Right kidney (tissue), 1 donor: Measurements from ENCODE around the gene LGALS12.
"Not testable (repeated sequence)": the region's sequence is repeated elsewhere in the genome, so short reads cannot be mapped to it uniquely, and the experiment has no call there.

Source experiments
- DNase-seq: peaks from one replicate; pipeline ENCODE4 v3.0.0-alpha.2; 2016

The LGALS12 gene

DNA sequence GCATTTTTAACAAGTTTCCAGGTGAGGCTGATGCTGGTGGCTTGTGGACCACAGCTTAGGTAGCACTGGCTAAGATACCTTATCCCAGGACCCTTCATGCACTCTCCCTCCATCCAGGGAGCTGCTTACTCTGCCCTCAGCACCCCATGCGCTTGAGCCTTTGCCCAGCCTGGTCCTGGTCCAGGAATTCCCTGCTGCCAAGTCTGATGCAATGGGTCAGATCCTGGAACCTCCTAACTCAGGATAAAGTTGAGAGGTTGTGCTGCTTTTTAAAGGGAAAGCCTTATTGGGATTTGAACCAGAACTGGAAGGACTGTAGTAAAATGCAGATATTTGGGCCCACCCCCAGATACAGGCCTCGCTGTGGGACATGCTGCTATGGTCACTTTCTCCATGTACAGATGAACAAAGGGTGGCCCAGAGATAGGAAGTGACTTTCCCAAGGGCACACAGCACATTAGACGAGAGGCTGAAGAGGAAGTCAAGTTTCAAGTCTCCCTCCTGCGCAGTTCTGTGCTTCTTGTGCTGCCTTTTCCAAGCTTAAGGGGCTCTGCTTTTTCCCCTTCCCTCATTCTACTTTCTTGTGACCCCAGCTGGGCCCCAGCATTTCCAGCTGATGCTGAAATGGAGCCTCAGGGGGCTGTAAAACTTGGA, 824 bp upstream of the LGALS12 start:
- DNase-seq, result no peak

DNA sequence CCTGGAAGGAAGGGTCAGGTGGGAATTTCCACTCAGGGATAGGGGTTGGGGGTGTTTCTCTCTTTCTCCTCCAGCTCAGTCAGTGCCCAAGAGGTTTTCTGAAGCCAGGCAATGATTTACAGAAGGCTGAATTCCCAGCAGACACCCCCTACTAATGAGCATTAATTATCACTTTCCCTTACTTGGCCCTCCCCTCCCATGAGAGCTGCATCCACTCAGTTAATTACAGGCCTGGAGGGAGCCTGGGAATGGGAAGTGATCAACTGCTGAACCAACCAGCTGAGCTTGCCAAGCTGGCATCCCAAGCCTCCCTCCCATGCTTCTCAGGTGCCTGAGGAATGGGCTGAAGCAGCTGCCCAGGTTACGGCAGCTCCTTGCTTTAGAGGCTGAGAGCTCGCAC, 992 bp downstream of the LGALS12 start:
- no peak for DNase-seq

- DNase-seq, result no peak
These were observed 1.6 kb downstream of the LGALS12 start for GRCh38 chr11:63507511-63507910.

DNA sequence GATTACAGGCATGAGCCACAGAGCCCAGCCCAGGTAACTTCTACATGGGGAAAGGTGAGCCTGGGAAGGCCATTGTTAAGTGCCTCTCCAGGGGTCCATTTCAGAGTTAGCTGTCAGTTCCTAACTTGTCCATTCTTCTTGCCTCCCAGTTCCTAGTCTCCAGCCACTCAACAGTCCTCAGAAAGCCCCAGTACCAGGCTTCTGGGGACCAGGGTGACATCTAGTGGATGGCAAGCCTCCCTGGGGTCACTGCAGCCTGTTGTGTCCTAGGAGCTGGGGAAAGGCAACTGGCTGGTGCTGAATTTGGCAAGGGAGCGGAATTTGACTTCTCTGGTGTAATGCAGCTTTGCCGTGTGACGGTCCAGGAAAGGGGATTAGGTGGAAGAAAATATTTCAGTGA, 2.1 kb downstream of the LGALS12 start:
- no peak for DNase-seq

DNA sequence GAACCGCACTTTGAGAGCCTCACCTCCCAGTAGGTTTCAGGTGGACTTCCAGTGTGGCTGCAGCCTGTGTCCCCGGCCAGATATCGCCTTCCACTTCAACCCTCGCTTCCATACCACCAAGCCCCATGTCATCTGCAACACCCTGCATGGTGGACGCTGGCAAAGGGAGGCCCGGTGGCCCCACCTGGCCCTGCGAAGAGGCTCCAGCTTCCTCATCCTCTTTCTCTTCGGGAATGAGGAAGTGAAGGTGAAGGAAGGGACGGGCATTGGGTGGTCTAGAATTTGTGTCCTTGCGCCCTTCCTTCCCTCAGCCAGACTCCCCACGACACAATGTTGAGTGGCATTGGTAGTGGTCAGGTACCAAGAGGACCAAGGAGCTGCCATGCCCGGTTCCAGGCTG, 2.9 kb downstream of the LGALS12 start:
- DNase-seq, result no peak

GRCh38 chr11:63510360-63511047, 4.6 kb downstream of the LGALS12 start:
- no peak for DNase-seq

DNA sequence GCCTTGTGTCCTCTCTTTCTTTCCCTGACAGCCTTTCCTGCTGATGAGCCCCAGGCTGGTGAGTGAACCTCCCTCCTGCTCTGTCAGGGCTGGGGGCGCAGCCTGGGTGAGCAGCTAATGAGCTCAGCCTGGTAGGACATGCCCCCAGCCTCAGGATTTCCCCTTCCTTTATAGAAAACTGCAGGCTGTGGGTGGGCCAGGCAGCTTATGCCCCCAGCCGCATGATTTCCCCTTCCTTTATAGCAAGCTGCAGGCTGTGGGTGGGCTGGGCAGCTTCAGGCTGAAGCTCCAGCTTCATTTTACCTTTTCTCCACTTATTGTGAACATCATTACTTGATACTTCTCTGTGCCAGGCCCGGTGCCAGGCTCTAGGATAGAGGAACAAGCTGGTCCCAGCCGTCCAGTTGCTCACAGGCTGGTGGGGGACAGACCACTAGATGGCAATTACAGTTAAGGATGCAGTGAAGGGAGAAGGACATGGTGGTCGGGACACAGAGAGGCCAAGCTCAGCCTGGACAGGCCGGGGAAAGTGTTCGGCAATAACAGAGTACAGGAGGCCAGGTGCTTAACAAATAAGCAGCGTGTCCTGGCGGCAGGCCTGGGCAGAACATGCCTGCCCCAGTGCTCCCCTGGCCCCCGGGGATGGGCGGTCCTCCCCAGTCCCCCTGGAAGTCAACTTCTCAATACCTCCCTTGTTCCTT, 5.3 kb downstream of the LGALS12 start:
- DNase-seq, result no peak

DNA sequence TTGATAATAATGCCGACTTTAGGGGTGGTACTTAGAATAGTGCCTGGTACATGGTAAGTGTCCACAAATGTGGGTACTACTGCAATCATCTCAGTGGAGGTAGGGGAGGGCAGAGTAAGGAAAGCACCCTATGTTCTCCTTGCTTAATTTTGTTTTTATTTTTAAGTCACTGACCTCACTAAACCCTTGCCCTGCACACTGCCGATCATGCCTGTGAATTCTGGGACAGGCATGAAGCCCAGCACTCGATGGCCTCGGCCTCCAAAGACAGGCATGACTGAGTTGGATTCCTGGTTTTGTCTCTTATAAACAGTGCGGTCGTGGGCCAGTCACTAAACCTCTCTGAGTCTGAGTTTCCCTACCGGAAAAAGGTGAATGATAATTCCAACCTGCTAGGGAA, 6.9 kb downstream of the LGALS12 start:
- no peak for DNase-seq

- DNase-seq, result no peak
These were observed 10.2 kb downstream of the LGALS12 start for GRCh38 chr11:63516109-63516508.

- DNase-seq, result no peak
These were observed 11.3 kb downstream of the LGALS12 start for GRCh38 chr11:63517156-63517555.

- DNase-seq, result no peak
These were observed 12.7 kb downstream of the LGALS12 start for GRCh38 chr11:63518548-63518947.

DNA sequence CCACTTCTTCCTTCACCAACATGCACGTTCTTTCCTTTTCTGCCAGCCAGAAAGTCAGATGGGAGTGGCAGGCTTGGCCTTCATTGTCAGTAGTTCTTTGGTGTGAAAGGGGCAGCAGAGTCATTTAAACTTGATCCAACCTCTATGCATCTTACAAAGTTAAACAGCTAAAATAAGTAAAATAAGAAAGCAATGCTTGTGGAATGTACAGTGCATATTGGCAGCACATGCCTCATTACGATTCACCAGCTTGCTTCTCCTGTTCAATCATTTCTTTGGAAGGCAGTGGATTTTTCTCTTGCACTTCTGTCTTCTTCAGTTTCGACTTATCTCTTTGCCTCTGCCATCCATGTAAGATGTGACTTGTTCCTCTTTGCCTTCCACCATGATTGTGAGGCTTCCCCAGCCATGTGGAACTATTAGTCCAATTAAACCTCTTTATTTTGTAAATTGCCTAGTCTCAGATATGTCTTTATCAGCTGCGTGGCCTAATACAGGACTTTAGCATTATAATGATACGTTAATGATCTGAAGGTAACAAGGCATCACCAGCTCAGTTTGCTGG, 14.8 kb downstream of the LGALS12 start:
- DNase-seq, result no peak

- no peak for DNase-seq
These were observed 16.0 kb downstream of the LGALS12 start for GRCh38 chr11:63521896-63522295.

- DNase-seq, result no peak
These were observed 17.3 kb downstream of the LGALS12 start for GRCh38 chr11:63523151-63523550.

DNA sequence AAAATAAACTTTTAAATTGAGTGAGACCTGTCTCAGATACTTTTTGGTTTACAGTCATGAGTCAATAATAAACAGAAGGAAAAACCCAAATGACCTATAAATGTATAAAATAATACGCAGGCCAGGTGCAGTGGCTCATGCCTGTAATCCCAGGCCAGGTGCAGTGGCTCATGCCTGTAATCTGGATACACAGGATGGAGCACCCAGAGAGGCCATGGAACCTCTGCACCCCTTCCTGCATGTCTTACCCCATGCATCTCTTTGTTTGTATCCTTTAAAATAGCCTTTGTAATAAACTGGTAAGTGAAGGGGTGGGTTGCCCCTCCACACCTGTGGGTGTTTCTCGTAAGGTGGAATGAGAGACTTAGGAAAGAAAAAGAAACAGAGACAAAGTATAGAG, 21.8 kb downstream of the LGALS12 start:
- DNase-seq, result no peak

DNA sequence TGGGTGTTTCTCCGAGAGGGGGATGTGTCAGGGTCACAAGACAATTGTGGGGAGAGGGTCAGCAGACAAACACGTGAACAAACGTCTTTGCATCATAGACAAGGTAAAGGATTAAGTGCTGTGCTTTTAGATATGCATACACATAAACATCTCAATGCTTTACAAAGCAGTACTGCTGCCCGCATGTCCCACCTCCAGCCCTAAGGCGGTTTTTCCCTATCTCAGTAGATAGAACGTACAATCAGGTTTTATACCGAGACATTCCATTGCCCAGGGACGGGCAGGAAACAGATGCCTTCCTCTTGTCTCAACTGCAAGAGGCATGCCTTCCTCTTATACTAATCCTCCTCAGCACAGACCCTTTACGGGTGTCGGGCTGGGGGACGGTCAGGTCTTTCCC, 22.3 kb downstream of the LGALS12 start:
- DNase-seq, result not testable (repeated sequence)

- not testable (repeated sequence) for DNase-seq
These were observed 22.9 kb downstream of the LGALS12 start for GRCh38 chr11:63528729-63529278.

DNA sequence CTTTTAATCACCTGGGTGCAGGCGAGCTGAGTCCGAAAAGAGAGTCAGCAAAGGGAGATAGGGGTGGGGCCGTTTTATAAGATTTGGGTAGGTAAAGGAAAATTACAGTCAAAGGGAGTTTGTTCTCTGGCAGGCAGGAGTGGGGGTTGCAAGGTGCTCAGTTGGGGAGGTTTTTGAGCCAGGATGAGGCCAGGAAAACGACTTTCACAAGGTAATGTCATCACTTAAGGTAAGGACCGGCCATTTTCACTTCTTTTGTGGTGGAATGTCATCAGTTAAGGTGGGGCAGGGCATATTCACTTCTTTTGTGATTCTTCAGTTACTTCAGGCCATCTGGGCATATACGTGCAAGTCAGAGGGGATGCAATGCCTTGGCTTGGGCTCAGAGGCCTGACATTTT, 23.5 kb downstream of the LGALS12 start:
- DNase-seq, result not testable (repeated sequence)

- DNase-seq, result no peak
These were observed 24.1 kb downstream of the LGALS12 start for GRCh38 chr11:63530021-63530420.

- DNase-seq, result not testable (repeated sequence)
These were observed 25.3 kb downstream of the LGALS12 start for GRCh38 chr11:63531074-63531792.

GRCh38 chr11:63532117-63532516, 26.2 kb downstream of the LGALS12 start:
- DNase-seq, result no peak

DNA sequence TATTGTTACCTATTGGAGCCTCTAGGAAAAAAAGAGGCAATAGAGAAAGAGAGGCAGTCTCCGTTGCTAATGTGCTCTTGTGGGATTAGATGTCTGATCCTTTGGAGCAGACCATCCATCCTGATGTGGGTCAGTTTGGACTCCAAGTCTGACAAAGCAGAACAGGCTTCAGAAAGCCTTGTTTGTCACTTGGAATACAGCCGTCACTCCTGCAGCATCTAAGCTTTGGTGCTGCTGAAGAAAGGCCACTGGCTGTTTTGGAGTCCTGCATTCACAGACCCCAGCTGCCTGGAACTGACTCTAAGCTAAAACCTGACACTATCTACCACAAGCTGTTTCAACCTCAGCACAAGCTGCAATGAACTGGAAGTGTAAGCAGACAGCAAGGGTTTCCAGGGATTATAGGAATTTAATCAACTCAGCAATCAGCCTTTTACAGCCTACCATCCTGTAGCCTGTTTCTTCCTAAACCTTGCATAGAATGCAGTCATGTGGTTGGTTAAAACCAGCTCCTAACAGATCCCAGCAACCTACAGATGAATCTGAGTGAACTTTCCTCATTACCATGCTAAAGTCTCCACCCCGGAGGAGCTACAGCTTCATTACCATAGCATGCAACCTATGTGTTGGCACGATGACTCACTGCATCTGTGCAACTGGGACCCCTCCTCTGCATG, 27.1 kb downstream of the LGALS12 start:
- no peak for DNase-seq
